ENCODE measurements around the gene EMILIN1.
"Not testable (repeated sequence)": the region's sequence is repeated elsewhere in the genome, so short reads cannot be mapped to it uniquely, and the experiment has no call there.

EMILIN1 gene

DNA sequence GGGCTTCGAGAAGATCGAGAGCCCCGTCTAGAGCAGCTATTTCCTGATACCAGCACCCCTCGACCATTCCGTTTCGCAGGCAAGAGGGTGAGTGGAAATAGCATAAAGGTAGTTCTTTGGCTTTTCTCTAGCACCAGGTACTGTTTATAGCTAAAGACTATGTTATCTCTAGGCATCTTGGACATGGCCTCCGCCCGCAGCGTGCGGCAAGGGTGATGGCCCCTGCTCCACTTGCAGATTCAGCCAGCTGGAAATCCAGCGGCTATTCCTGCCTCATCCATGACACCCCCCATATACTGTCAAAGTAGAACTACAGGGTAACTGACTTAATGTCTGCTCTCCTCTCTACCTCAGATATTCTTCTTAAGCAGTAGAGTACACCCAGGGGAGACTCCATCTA, 23.7 kb upstream of the EMILIN1 start:
- DNase-seq = no peak

DNA sequence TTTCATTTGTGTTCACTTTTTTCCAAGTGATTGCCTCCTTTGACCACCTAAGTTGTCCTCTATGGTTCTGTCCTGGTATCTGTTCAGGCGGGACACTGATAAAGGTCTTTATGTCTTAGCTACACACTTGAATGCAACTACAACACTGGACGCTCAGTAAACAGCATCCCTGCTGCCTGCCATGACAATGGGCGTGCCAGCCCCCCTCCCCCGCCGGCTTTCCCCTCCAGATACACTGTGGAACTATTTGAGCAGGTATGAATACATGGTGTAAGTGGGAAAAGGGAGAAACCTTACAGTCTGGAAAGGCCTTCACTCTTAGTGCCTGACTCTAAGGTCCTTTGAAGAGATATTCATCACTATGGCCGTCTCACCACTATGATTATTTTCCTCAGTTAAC, 21.2 kb upstream of the EMILIN1 start:
- DNase-seq = no peak

DNA sequence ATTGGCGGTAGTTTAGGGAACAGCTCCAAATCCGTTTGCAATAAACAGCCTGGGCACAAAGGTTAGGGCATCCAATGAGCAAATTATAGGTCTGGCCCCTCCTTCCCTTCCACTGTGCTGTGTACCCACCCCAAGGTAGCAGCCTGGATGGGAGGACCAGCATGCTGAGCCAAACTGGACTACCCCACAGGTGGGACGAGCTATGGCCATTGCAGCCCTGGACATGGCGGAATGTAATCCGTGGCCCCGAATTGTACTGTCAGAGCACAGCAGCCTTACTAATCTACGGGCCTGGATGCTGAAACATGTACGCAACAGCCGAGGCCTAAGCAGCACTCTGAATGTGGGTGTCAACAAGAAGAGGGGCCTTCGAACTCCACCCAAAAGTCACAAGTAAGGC, 20.2 kb upstream of the EMILIN1 start:
- no peak for DNase-seq

GRCh38 chr2:27059141-27059820, 19.1 kb upstream of the EMILIN1 start:
- DNase-seq = no peak

- DNase-seq = no peak
These were observed 18.1 kb upstream of the EMILIN1 start for GRCh38 chr2:27060323-27060722.

- no peak for DNase-seq
These were observed 13.3 kb upstream of the EMILIN1 start for GRCh38 chr2:27065128-27065527.

DNA sequence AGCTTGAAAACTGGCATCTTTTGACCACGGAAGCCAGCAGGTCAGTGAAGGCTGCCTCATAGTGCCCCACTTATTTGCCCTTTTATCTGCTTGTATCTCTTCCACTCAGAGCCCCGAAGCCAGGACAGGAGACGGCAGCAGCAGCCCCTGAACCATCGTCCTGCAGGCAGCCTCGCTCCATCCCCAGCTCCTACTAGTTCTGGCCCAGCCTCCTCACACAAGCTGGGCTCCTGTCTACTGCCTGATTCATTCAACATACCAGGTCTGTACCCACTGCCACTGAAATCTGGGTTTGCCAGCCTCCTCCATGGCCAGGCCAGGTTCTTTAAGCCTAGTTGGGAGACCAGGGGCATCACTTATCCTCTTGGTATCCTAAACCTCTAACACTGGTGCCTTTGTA, 11.0 kb upstream of the EMILIN1 start:
- DNase-seq = no peak

DNA sequence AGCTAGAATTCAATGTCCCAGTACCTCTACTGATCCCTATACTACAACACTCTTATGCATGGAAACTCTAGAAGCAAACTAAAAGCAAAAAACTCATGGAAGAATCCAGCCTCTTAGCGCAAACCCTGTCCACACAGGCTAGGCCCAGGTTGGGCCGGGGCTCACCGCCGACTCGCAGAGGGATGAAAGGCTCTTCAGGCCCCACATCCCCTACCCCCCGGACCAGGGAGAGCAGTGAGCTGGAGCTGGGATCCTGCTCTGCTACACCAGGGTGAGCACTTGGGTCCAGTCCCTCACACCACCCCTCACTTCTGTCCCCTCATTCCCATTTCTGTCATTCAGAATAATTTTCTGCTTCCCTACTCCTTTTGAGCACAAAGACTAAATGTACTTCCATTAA, 9.0 kb upstream of the EMILIN1 start:
- DNase-seq = no peak

GRCh38 chr2:27069961-27070618, 8.3 kb upstream of the EMILIN1 start:
- DNase-seq = no peak

DNA sequence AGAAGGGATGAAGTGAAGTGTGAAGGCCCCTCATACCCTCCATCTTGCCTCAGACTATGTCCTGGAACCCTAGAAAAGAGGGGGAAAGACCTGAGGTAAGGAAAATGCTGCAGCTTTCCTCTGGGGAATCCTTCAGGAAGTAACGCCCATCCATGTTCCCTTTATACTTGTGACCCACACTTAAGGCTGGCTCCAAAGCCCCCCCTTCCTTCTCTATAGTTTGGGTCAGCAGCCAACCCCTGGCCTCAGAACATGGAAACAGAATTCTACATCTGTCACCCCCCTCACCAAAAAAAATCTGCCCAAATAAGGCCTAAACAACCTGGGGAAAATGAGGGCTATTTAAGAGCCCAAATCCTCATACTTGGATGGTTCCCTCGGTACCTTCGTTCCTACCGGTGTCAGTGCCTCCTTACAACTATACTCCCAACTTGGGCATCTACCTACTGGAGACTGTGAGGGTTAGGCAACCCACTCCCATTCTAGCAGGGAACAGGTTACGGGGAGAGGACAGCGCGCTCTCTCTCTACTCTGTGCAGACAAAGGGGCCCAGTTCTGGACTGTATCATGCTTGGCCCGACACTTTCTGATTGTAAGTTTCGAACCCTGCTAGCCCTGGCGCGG, 7.7 kb upstream of the EMILIN1 start:
- DNase-seq = no peak

GRCh38 chr2:27071277-27071989, 7.0 kb upstream of the EMILIN1 start, which contains the start of gene OST4:
Gene OST4 (minus strand): TSS chr2:27071654.
- peak; percentile 73 for DNase-seq

DNA sequence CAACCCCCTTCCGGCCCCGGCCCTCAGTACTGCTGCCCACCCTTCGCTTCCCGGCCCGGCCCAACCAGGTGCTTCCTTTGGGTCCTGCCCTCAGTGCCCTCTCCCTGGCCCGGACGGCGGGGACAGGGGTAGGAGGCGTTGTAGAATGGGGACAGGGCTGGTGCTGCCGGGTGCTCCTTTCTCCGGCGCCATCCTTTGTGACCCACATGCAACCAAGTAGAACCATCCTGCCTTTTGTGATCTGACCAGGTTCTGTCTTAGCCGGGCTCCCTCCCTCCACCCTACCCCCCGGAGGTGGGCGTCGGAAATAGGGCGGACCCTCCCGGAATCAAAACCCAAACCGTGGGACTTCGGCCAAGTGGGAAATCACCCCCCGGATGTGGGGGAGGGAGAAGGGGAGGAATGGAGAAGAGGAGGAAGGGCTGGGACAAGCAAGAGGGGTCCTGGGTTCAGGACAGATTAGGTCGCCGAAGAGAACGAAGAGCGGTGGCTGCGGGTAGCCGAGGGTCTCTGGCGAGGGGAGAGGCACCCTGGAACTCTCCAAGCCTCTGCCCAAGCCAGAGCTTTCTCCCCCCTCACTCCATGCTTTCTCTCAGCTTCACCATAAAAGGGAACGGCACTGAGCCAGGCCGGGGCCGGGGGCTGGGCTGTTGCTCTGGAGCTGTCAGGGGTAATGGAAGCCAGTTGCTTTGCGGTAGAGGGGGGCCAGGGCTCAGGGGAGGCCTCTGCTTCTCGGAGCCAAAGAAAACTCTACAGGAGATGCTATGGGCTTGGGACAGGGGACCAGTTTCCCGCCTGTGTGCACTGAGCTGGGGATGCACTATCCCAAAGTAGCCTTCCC, 6.2 kb upstream of the EMILIN1 start:
- no peak for DNase-seq

DNA sequence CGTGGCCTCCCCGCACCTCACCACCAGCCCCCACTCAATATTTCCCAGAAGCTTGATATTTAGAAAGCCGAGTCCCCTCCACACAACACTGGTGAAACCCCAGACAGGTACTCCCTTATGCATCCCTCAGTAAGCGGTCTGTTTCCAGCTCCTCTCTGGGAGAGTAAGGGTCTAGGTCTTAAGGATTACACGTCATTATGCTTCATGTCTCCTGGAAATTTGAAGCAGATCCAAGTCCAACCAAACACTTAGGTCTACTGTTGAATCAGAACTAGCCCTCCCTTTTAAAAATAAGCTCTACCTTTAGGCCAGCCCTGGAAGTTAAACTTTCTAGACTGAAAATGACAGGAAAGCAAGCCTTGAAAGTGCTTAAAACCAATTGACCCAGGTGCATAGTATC, 5.5 kb upstream of the EMILIN1 start:
- DNase-seq = no peak

GRCh38 chr2:27073782-27074181, 4.6 kb upstream of the EMILIN1 start:
- no peak for DNase-seq

GRCh38 chr2:27074738-27075565, 3.5 kb upstream of the EMILIN1 start:
- peak; percentile 46 for DNase-seq

DNA sequence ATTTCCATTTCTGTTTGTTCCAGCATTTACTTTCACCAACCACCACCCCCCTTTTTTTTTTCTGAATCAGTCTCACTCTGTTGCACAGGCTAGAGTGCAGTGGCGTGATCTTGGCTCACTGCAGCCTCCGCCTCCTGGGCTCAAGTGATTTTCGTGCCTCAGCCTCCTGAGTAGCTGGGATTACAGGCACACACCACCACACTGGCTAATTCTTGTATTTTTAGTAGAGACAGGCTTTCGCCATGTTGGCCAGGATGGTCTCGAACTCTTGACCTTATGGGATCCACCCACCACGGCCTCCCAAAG, 2.9 kb upstream of the EMILIN1 start:
- DNase-seq = not testable (repeated sequence)

DNA sequence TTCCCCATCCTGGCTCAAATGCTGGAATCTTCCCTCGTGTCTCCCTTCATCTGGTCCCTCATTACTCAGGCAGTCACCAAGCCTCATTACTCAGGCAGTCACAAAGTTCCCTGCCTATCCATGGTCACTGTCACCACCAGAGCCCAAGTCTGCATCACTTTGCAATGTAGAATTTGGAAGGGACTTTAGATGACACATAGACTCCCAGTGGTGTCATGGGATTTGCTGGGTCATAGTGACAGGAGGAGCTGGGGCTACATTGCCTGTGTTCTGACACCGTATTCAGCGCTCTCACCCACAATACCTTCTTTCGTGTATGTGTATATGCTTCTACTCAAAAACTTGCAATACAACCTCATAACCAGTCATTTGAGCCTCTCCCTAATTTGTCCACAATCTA, 2.1 kb upstream of the EMILIN1 start:
- no peak for DNase-seq

DNA sequence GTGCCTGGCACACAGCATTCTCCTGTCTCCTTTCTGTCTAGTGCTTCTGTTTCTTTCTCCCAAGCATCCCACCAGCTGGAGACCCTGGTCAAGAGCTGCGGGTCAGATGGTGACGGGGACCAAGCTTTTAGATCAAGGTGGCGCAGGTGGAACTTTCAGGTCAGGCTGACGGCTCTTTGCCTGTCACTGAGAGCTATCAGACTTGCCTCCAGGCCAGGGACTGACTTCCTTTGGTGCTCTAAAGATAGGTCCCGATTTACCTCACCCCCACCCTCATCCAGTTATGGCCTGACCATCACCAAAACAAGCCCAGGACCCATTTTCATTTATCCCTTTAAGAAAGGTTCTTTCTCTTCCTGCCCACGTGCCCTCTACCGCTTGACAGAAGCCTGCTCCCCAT, 1.2 kb upstream of the EMILIN1 start:
- no peak for DNase-seq

DNA sequence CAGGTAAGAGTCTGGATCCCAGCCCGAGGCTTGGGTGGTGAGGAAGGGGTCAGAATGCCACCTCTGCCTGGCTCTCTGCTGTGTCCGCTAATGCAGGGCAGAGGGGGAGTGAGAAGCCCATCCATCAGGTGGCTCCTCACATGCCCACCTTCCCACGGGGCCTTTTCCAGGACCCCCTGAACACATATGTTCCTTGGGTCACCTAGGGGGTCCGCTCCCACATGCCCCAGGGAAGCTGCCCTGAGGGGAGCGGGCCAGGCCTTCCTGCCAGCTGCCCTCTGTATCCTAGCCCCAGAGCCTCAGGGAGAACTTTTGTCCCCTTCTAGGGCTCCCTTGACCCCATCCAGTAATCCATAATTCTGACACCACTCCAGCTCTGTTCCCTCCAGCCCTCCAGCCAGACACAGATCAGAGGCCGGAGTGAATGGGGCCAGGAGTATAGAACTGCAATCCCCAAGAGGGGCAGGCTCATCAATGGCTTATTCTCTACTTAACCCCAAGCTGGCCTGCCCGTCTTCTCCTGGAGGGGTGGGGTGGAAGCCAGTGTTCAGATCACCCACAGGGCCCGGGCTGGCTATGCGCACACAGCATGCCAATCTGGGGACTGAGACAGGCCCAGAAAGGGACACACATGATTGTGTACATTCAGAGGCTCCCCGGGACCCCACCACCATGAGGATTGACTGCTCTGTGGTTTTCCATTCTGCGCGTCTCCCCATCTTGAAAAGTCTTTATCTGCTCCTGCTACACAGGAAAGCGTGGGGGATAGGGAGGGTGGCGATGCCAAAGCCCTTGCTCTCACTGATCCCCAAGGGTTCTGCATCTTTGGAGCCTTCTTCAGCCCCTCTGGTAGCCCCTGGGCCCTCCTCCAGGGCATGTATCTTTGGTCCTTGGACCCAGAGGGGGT, 1.1 kb downstream of the EMILIN1 start:
- DNase-seq = no peak

DNA sequence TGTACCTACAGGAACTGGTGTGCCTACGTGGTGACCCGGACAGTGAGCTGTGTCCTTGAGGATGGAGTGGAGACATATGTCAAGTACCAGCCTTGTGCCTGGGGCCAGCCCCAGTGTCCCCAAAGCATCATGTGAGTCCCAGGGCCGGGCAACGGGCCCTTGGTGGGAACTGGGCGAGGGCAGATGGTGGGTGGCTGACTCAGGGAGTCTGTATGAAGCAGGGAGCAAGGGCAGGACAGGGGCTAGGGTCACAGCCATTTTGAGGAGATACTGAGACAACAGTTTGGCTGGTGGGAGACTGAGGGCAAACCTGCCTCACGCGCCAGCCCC, 1.7 kb downstream of the EMILIN1 start:
- no peak for DNase-seq

- no peak for DNase-seq
These were observed 2.2 kb downstream of the EMILIN1 start for GRCh38 chr2:27080603-27080936.

Data from KG1 (cell line).